GM12801 (cell line): ENCODE results near the gene C2orf15.

Experiments
- TF ChIP-seq, protein P1 (sequence below): IDR thresholded peaks from one replicate; pipeline ENCODE4 v1.5.1; 2011; ENCODE audit warnings: control low read depth; ENCODE audit not compliant: insufficient read length; ENCODE audit errors: extremely low read depth

C2orf15 gene, protein sequence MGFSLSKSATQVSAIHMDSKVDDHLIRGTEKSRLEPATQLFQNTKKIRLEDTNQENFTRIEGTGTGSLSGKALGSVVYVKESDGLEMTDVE

DNA sequence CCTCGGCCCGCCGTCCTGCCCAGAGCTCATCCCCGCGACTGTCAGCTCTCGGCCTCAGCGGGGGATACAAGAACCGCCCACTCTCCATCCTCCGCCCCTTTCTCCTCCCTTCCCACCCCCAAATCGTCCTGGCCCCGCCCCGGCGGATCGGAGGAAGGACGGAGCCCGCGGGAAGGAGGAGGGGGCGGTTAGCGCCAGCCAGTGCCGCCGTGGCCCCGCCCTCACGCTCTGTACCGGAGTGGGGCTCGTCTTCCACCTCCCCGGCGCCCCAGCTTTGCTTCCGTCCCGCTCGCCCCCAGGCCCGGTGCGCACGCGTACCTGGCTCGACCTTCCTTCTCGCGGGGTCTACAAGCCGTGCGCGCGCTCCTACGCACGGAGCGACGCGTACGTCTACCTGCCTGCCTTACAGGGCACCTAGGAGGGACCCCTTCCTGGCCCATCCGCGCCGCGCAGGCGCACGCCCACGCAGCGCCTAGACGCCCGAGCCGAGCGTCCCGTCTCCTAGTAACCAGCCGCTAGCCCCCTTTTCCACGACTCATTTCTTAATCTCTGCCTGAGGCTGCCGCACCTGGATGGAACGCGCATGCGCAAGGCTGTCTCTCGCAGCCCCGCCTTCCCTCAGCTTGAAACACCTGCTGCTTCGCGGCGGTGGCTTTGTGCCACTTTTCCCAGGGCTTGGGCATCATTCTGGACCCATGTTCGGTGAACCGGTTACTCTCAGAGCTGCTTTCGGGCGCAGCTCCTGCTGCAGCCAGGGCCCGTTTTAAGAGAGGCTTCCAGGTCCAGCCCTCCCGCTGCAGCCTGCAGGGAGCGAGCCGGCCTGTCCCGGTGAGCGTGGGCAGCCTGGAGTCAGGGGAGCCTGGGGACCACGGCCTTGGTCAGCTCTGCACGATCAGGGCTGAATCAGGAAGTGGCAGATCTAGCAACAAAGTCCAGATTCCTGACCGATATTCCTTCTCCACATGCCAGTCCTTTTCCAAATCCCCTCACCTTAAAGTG is at the start of gene C2orf15:
C2orf15 (plus strand) TSS at position 598 of the 999 bp plus-strand sequence. CDS start 8,852 bp downstream, outside the sequence.
- TF ChIP-seq, protein P1, sequence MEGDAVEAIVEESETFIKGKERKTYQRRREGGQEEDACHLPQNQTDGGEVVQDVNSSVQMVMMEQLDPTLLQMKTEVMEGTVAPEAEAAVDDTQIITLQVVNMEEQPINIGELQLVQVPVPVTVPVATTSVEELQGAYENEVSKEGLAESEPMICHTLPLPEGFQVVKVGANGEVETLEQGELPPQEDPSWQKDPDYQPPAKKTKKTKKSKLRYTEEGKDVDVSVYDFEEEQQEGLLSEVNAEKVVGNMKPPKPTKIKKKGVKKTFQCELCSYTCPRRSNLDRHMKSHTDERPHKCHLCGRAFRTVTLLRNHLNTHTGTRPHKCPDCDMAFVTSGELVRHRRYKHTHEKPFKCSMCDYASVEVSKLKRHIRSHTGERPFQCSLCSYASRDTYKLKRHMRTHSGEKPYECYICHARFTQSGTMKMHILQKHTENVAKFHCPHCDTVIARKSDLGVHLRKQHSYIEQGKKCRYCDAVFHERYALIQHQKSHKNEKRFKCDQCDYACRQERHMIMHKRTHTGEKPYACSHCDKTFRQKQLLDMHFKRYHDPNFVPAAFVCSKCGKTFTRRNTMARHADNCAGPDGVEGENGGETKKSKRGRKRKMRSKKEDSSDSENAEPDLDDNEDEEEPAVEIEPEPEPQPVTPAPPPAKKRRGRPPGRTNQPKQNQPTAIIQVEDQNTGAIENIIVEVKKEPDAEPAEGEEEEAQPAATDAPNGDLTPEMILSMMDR = no peak

DNA sequence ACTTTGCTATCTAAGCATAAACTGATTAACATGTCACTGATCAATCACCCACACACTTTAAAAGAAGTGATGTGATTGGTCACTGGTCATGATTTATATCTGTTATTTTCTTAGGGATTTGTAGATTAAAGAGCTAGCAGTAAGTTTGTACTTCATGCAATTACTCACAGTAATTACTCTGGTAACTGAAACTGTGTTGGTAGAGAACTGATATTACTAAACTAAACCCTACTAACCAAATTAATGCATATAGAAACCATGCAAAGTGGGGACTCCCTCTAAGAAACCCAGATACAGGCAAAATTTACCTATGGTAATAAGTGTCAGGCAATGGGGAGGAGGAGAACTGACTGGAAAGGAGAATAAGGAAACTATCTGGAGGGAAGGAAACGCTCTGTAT is 44.8 kb upstream of the C2orf15 start:
- TF ChIP-seq, protein P1 = no peak

DNA sequence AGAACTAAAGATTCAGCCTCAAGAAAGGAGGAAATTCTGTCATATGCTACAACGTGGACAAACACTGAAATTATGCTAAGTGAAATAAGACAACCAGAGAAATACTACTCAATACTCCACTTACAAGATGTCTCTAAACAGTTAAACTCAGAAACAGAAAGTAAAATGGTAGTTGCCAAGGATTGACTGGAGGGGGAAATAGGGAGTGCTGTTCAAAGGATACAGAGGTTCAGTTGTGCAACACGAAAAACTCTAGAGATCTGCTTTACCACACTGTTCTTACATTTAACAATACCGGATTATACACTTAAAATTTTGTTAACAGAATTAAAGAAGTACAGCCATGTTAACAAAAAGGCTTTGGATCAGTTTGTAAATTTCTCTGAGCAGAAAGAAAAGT is 39.8 kb upstream of the C2orf15 start:
- TF ChIP-seq, protein P1 = no peak

DNA sequence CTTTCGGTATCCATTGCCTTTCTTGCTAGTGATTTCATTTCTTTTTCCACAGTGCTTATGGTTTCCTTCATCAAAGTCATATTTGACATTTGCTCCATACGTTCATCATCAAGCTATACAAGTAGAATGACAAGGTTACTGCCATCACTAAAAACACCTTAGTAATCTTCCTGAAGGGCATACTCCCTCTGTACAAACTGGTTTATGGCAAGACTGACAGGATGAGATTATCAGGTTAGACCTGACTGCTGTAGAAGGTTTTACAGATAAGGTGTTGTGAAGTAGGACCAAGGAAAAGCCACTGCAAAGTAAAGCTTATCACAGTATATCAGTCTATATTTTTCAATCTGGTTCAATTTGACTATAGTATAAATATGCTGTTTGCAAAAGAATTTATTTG is 37.5 kb upstream of the C2orf15 start:
- TF ChIP-seq, protein P1 = no peak

DNA sequence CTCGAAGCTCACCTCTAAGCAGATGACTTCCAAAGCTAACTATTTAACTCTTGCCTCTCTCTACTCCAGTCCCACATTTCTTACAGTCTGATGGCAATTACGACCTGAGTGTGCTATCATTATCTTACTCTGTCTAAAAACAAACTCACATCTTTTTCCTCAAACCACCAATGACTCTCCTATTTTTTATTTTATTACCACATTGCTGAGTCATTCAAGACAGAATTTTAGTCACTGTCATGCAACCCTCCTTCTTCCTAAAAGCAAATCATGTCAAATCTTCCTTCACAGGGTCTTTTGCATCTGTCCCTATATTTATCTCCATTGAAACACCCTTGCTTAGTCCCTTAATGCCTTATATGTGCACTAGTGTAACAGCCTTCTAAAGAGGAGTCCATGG is 34.6 kb upstream of the C2orf15 start:
- TF ChIP-seq, protein P1 = no peak

DNA sequence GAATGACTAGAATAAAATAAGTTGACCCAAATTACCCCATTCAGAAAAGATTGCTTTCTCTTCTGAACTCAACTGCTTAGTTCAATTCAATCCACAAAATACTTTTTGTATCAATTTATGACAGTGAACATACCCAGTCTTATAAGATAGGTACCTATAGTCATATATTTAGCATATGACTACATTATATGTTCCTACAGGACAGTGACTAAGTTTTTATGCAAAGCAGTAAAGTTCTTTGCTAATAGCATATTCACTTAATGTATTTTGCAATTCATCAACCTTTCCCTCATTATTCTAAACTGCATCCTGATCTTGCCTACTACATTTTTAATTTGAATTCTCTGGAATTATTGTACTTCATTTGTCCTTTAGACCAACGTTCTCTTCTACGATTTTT is 30.3 kb upstream of the C2orf15 start:
- TF ChIP-seq, protein P1 = no peak

DNA sequence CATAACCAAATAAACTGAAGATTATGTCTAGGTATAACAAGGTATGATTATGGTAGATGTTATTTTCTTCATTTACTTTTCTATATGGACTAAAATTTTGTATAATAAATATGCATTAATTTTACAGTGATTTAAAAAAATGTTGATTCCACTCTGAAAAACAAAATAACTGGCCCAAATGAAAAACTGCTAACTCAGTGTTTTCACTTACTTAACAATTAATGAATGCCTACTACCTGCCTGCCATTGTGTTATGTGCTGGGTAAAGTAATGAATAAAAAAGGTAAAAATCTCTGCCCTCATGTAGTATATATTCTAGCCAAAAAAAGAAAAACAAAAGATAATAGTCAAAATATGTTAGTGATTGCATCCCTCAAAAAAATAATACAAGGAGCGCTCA is 29.6 kb upstream of the C2orf15 start:
- TF ChIP-seq, protein P1 = no peak
